GM12878 (cell line): Measurements from ENCODE around the gene TSGA10. TPM values are rescaled to one million over a fixed set of nuclear protein-coding genes. Genes with fewer than 3 reads are reported as not detected.

ENCODE experiments used
- ATAC-seq: fragments of 200-7000 bp; cut with Tn5 transposase; 3 replicates; pipeline ENCODE4 v1.9.1; 2020; ENCODE audit warnings: mild to moderate bottlenecking, moderate library complexity
- BruUV-seq: library from RNA; stranded (reverse); fragments of 400-500 nt; replicated peaks from 2 replicates; lab custom pipeline; 2021; lab: Mats Ljungman, UMichigan
- CTCF ChIA-PET: fragments of 300-600 bp; sonication (Branson Sonifier 250); formaldehyde crosslinking; extraction: SDS; loops from one replicate; lab custom pipeline; 2021; ENCODE audit warnings: inconsistent platforms; lab: Yijun Ruan, JAX
- POLR2A ChIA-PET: fragments of 350-600 bp; formaldehyde crosslinking; extraction: SDS; loops from one replicate; lab custom pipeline; 2021; ENCODE audit warnings: inconsistent platforms; lab: Charles Lee
- RAD21 ChIA-PET: fragments of 300-600 bp; sonication (Branson Sonifier 250); formaldehyde crosslinking; loops from one replicate; lab custom pipeline; 2023; ENCODE audit warnings: antibody characterized with exemption; ENCODE audit not compliant: unreplicated experiment; lab: Charles Lee
- SMC1A ChIA-PET: fragments of 300-600 bp; sonication (Branson Sonifier 250); formaldehyde crosslinking; loops from one replicate; lab custom pipeline; 2023; ENCODE audit not compliant: unreplicated experiment, uncharacterized antibody; lab: Charles Lee
- DNase-seq: peaks from one replicate; pipeline ENCODE4 v3.0.0-alpha.2; 2011; ENCODE audit warnings: low read depth, low spot score
- FAIRE-seq: peaks from 3 replicates; lab custom pipeline; 2011; peaks lifted over from hg19 to GRCh38; lab: Jason Lieb, UNC
- H2AFZ ChIP-seq: 2 replicates; pipeline ENCODE4 v1.6.0; 2011; ENCODE audit warnings: low read depth, low read length, control low read depth; ENCODE audit not compliant: control insufficient read depth
- H3K27ac ChIP-seq: 2 replicates; pipeline ENCODE4 v1.5.1; 2011; ENCODE audit warnings: control low read depth; ENCODE audit not compliant: control insufficient read depth, insufficient read depth
- H3K27me3 ChIP-seq, 2 experiments: replicated peaks in 1 of 2; 2 replicates each; pipeline versions ENCODE4 v1.6.0 to v1.6.1; 2011; ENCODE audit warnings: low read length in 1 of 2; ENCODE audit not compliant: control insufficient read depth in 2 of 2, insufficient read depth in 2 of 2
- H3K36me3 ChIP-seq, 2 experiments: 2 replicates each; pipeline ENCODE4 v1.5.1; 2011; ENCODE audit warnings: low read length in 1 of 2; ENCODE audit not compliant: control insufficient read depth in 2 of 2, insufficient read depth in 2 of 2
- H3K4me1 ChIP-seq: 2 replicates; pipeline ENCODE4 v1.6.1; 2011; ENCODE audit warnings: mild to moderate bottlenecking, low read length, moderate library complexity, mixed read lengths; ENCODE audit not compliant: control insufficient read depth, insufficient read depth
- H3K4me2 ChIP-seq: 2 replicates; pipeline ENCODE4 v1.6.0; 2011; ENCODE audit warnings: control low read depth; ENCODE audit not compliant: control insufficient read depth, insufficient read depth
- H3K4me3 ChIP-seq: fragments of 200-600 bp; sonication (generic); 2 replicates; pipeline ENCODE4 v1.5.1; 2016
- H3K79me2 ChIP-seq: 2 replicates; pipeline ENCODE4 v1.6.0; 2011; ENCODE audit warnings: low read length; ENCODE audit not compliant: control insufficient read depth, insufficient read depth
- H3K9ac ChIP-seq: 2 replicates; pipeline ENCODE4 v1.8.0; 2011; ENCODE audit warnings: low read length, control low read depth, mixed read lengths; ENCODE audit not compliant: control insufficient read depth, insufficient read depth
- H3K9me3 ChIP-seq: replicated peaks from 3 replicates; pipeline ENCODE4 v1.5.1; 2011; ENCODE audit warnings: mild to moderate bottlenecking, low read length; ENCODE audit not compliant: control insufficient read depth, insufficient read depth
- H4K20me1 ChIP-seq: 2 replicates; pipeline ENCODE4 v1.6.0; 2011; ENCODE audit not compliant: control insufficient read depth, insufficient read depth
- KDM1A ChIP-seq: fragments of 200-600 bp; sonication (generic); IDR thresholded peaks from 2 replicates; pipeline ENCODE4 v1.6.1; 2016; ENCODE audit warnings: borderline replicate concordance
- MEF2B ChIP-seq: fragments of 450-650 bp; IDR thresholded peaks from 2 replicates; pipeline ENCODE4 v1.6.1; 2018; ENCODE audit warnings: mild to moderate bottlenecking, moderate library complexity; ENCODE audit not compliant: partially characterized antibody, poor library complexity, severe bottlenecking
- STAT1 ChIP-seq: fragments of 450-650 bp; conservative IDR thresholded peaks from 2 replicates; pipeline ENCODE4 v1.6.1; 2014; ENCODE audit warnings: antibody characterized with exemption, mild to moderate bottlenecking
- SUZ12 ChIP-seq: fragments of 200-600 bp; sonication (generic); IDR thresholded peaks from one replicate; pipeline ENCODE4 v1.6.1; 2018; ENCODE audit warnings: antibody characterized with exemption, mild to moderate bottlenecking; ENCODE audit not compliant: unreplicated experiment
- WGBS: methylation state at CpG from one replicate; pipeline ENCODE4 v1.1.6; 2016; ENCODE audit warnings: low lambda C conversion rate; ENCODE audit not compliant: insufficient replicate concordance, insufficient coverage; ENCODE audit errors: missing lambda C conversion rate; 5-methylcytosine and 5-hydroxymethylcytosine counted together
- in situ Hi-C: fragments of 300-500 bp; cut with MboI; formaldehyde crosslinking; loops from 9 replicates; pipeline ENCODE4 v1.14.3; 2018; ENCODE audit warnings: mixed read lengths
- intact Hi-C: fragments of 100-400 bp; cut with micrococcal nuclease; formaldehyde crosslinking; loops from one replicate; pipeline ENCODE4 v1.14.2; 2022; ENCODE audit not compliant: unreplicated experiment
- polyA plus RNA-seq, 11 experiments: library from polyadenylated mRNA; depleted of rRNA in 4 of 11; unstranded in 6 of 11; stranded (reverse) in 5 of 11; fragments of >200 nt; fragmentation: Nextera tagmentation in 4 of 11; fragmentation: Illumina TruSeq in 1 of 11; extraction: Ambion mirVana in 4 of 11; extraction: Trizol in 1 of 11; gene quantifications; 1 replicate in 1 of 11; 2 replicates in 10 of 11; pipeline versions ENCODE4 v1.2.1 to v1.2.3, GENCODE V29; 2011 to 2016; ENCODE audit warnings: inconsistent platforms in 2 of 11, missing spikeins in 2 of 11, low read depth in 1 of 11
- total RNA-seq, 4 experiments: library from RNA; depleted of rRNA in 3 of 4; stranded (reverse); fragments of >200 nt in 3 of 4; fragmentation: Illumina TruSeq in 1 of 4; extraction: Trizol in 1 of 4; gene quantifications; 2 replicates each; pipeline versions ENCODE4 v1.2.1 to v1.2.3, GENCODE V29; 2013 to 2021

TSGA10 gene
- total and polyA plus RNA-seq, 10 of the 15 experiments (the other 5 are each of a cell fraction or from before 2014, with no cell fraction given), result 5.3 to 13.5 (median 8.6) TPM

- SMC1A ChIA-PET, result no interaction called here
- Histone ChIP-seq H3K4me2 (no peak overlapping the region), H3K27ac (no peak overlapping the region), H2AFZ (no peak overlapping the region), H3K79me2 (no peaks in the 10 kb centered on the region), H3K9ac (no peak overlapping the region), H3K27me3 (no peaks in the 10 kb centered on the region), H3K4me3 (no peak overlapping the region), H4K20me1 (no peaks in the 10 kb centered on the region), H3K4me1 (no peaks in the 10 kb centered on the region), H3K9me3 (no peaks in the 10 kb centered on the region), H3K36me3 (no peaks in the 10 kb centered on the region)
- no peak for DNase-seq
- in situ Hi-C loops, result no loop called here
- TF ChIP-seq SUZ12, result no peak
- TF ChIP-seq KDM1A, result no peak
- no peak for ATAC-seq
- BruUV-seq, result no TSS peak
- RAD21 ChIA-PET, result no interaction called here
- CTCF ChIA-PET, result no interaction called here
- no peak for FAIRE-seq
- intact Hi-C loops, result no loop called here
- WGBS, result 18% methylated on average over 4 of the region's 4 CpGs
- POLR2A ChIA-PET, result no interaction called here
Measured at GRCh38 chr2:98952966-98953365, 201.8 kb downstream of the TSGA10 start.

- Histone ChIP-seq H2AFZ (no peak overlapping the region), H3K9me3 (no peaks in the 10 kb centered on the region), H3K4me1 (no peaks in the 10 kb centered on the region), H3K79me2 (no peaks in the 10 kb centered on the region), H3K4me2 (no peak overlapping the region), H3K27me3 (no peaks in the 10 kb centered on the region), H3K4me3 (no peak overlapping the region), H3K9ac (no peak overlapping the region), H3K36me3 (no peaks in the 10 kb centered on the region), H4K20me1 (no peaks in the 10 kb centered on the region), H3K27ac (no peak overlapping the region)
- ChIA-PET CTCF (no interaction called here), SMC1A (interaction anchor here (0.7 to 1.6 kb wide), 3 partner anchors 41 to 231 kb away, joined by 3 to 4 read pairs (median 3); no protein-coding TSS in a partner anchor), RAD21 (interaction anchor here (0.9 to 1.5 kb wide), 2 partner anchors 112 to 117 kb away, joined by 3 to 5 read pairs; no protein-coding TSS in a partner anchor), POLR2A (no interaction called here)
- 1% methylated on average over 5 of the region's 5 CpGs for WGBS
- peak; percentile 22 for TF ChIP-seq MEF2B
- no peak for TF ChIP-seq STAT1
- no TSS peak for BruUV-seq
- peak; percentile 56 for ATAC-seq
- DNase-seq, result no peak
- intact Hi-C loops, result no loop called here
- FAIRE-seq, result no peak
- in situ Hi-C loops, result no loop called here
Measured at GRCh38 chr2:98948956-98949739, 205.6 kb downstream of the TSGA10 start.
